Erythroblast (primary cell): Measurements from ENCODE around the gene TARDBP.
"Not testable (repeated sequence)": the region's sequence is repeated elsewhere in the genome, so short reads cannot be mapped to it uniquely, and the experiment has no call there.

Experiments used
- GATA1 ChIP-seq: IDR thresholded peaks from 2 replicates; pipeline ENCODE4 v1.6.1; 2011; ENCODE audit warnings: low read depth, mild to moderate bottlenecking, control low read depth, low read length, moderate library complexity
- POLR2A ChIP-seq: IDR thresholded peaks from 2 replicates; pipeline ENCODE4 v1.6.1; 2011; ENCODE audit warnings: mild to moderate bottlenecking, low read length

DNA sequence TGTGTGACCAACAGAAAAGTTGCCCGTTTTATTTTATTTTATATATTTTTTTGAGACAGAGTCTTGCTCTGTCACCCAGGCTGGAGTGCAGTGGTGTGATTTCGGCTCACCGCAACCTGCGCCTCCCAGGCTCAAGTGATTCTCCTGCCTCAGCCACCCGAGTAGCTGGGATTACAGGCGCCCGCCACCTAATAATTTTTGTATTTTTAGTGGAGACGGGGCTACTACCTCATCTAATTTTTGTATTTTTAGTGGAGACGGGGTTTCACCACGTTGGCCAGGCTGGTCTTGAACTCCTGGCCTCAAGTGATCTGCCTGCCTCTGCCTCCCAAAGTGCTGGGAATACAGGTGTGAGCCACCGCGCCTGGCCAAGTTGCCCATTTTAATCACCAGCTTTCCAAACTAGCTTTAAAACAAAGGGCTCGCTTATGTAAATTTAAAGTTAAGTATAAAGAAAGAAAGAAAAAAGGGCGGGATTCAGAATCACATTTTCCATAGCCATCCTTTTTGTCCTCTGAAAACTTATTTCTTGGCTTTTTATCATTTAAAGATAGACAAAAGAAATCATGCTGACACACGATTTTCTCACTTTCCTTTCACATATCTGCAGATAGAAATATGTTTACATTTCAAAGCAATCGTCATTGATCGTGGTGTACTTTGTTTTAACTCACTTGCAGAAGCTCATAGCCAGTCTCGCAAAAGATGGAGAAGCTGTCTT is 24.7 kb downstream of the TARDBP start:
- TF ChIP-seq POLR2A, GATA1: not testable (repeated sequence)
